OCI-LY1 (cell line): ENCODE measurements around the gene TESMIN.

Experiments used
- H2AFZ ChIP-seq: fragments of 200-600 bp; sonication (generic), shearing (Covaris generic); 2 replicates; pipeline ENCODE4 v1.6.0; 2014; ENCODE audit warnings: antibody characterized with exemption, mild to moderate bottlenecking, low read length
- H3F3A ChIP-seq: fragments of 200-600 bp; sonication (generic), shearing (Covaris generic); 2 replicates; pipeline ENCODE4 v1.6.0; 2014; ENCODE audit warnings: mild to moderate bottlenecking, antibody characterized with exemption, low read length, moderate library complexity; ENCODE audit not compliant: insufficient read depth
- H3K27ac ChIP-seq: fragments of 200-600 bp; sonication (generic); 2 replicates; pipeline ENCODE4 v1.5.1; 2014; ENCODE audit warnings: low read length, mixed run types, mild to moderate bottlenecking, low read depth; ENCODE audit not compliant: poor library complexity, severe bottlenecking
- H3K27me3 ChIP-seq: fragments of 200-600 bp; sonication (generic); 2 replicates; pipeline ENCODE4 v1.6.0; 2014; ENCODE audit warnings: antibody characterized with exemption, mild to moderate bottlenecking, low read length, moderate library complexity; ENCODE audit not compliant: insufficient read depth
- H3K36me3 ChIP-seq: fragments of 200-600 bp; sonication (generic); 2 replicates; pipeline ENCODE4 v1.6.1; 2014; ENCODE audit warnings: mild to moderate bottlenecking, antibody characterized with exemption, low read length, moderate library complexity, mixed read lengths; ENCODE audit not compliant: insufficient read depth
- H3K4me1 ChIP-seq: fragments of 200-600 bp; sonication (generic); 2 replicates; pipeline ENCODE4 v1.5.1; 2014; ENCODE audit warnings: mild to moderate bottlenecking, low read length, moderate library complexity; ENCODE audit not compliant: insufficient read depth, severe bottlenecking
- H3K4me2 ChIP-seq: fragments of 200-600 bp; sonication (generic), shearing (Covaris generic); 2 replicates; pipeline ENCODE4 v1.6.1; 2014; ENCODE audit warnings: low read length
- H3K4me3 ChIP-seq: fragments of 200-600 bp; sonication (generic); 2 replicates; pipeline ENCODE4 v1.5.1; 2014; ENCODE audit warnings: low read length, low read depth, mild to moderate bottlenecking, mixed read lengths; ENCODE audit not compliant: poor library complexity, severe bottlenecking
- H3K79me2 ChIP-seq: fragments of 200-600 bp; shearing (Covaris generic); 2 replicates; pipeline ENCODE4 v1.6.1; 2016; ENCODE audit warnings: mixed run types, low read length, mixed read lengths; ENCODE audit not compliant: insufficient read depth
- H3K9ac ChIP-seq: fragments of 200-600 bp; sonication (generic), shearing (Covaris generic); 2 replicates; pipeline ENCODE4 v1.6.1; 2014; ENCODE audit warnings: mild to moderate bottlenecking, low read length, mixed read lengths
- H3K9me2 ChIP-seq: fragments of 200-600 bp; sonication (generic), shearing (Covaris generic); 2 replicates; pipeline ENCODE4 v1.6.1; 2014; ENCODE audit warnings: low read depth, mild to moderate bottlenecking, low read length, mixed read lengths
- H3K9me3 ChIP-seq: fragments of 200-600 bp; shearing (Covaris generic); 2 replicates; pipeline ENCODE4 v1.6.1; 2014; ENCODE audit warnings: low read length, mixed read lengths
- H4K20me1 ChIP-seq: fragments of 200-600 bp; sonication (generic), shearing (Covaris generic); 2 replicates; pipeline ENCODE4 v1.6.0; 2016; ENCODE audit warnings: mild to moderate bottlenecking, low read length; ENCODE audit not compliant: insufficient read depth
- EZH2 ChIP-seq: fragments of 200-600 bp; sonication (generic), shearing (Covaris generic); IDR thresholded peaks from 2 replicates; pipeline ENCODE4 v1.8.0; 2017; ENCODE audit warnings: borderline replicate concordance, mixed run types, mild to moderate bottlenecking, antibody characterized with exemption, low read length, moderate library complexity, mixed read lengths
- TF ChIP-seq, protein P1 (sequence below): fragments of 200-600 bp; sonication (generic), shearing (Covaris generic); IDR thresholded peaks from 2 replicates; pipeline ENCODE4 v1.5.1; 2017; ENCODE audit warnings: mild to moderate bottlenecking, antibody characterized with exemption, low read length, moderate library complexity, mixed read lengths

The TESMIN gene

DNA sequence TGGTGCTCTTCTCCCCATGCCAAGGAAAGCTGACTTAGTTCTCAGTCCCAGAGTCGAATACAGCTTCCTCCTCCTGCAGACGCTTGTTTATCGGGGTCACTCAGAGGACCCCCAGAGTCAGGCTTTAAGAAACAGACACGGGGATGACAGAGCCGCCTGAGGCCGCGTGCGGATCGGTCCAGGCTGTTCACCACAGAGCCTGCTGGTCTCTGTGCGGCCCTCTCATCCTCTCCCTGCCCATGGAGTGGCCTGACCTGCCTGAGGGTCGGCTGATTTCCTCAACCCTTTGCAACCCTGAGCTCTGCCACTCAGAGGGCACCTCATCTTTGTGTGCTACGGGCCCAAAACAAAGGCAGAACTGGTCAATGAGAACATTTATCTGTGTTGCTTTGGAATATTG, 64.8 kb downstream of the TESMIN start:
- Histone ChIP-seq H3F3A (no peaks in the 10 kb centered on the region), H3K27me3 (0 out of 2 replicates have a peak, but pooled peaks cover 9% of the 10 kb centered on the region), H3K9me2 (no peaks in the 10 kb centered on the region), H2AFZ (no peak overlapping the region), H3K9ac (no peak overlapping the region), H3K4me1 (no peaks in the 10 kb centered on the region), H3K79me2 (no peaks in the 10 kb centered on the region), H4K20me1 (no peaks in the 10 kb centered on the region), H3K9me3 (no peaks in the 10 kb centered on the region), H3K36me3 (no peaks in the 10 kb centered on the region), H3K27ac (no peak overlapping the region), H3K4me2 (no peak overlapping the region), H3K4me3 (no peak overlapping the region)
- TF ChIP-seq, protein P1, sequence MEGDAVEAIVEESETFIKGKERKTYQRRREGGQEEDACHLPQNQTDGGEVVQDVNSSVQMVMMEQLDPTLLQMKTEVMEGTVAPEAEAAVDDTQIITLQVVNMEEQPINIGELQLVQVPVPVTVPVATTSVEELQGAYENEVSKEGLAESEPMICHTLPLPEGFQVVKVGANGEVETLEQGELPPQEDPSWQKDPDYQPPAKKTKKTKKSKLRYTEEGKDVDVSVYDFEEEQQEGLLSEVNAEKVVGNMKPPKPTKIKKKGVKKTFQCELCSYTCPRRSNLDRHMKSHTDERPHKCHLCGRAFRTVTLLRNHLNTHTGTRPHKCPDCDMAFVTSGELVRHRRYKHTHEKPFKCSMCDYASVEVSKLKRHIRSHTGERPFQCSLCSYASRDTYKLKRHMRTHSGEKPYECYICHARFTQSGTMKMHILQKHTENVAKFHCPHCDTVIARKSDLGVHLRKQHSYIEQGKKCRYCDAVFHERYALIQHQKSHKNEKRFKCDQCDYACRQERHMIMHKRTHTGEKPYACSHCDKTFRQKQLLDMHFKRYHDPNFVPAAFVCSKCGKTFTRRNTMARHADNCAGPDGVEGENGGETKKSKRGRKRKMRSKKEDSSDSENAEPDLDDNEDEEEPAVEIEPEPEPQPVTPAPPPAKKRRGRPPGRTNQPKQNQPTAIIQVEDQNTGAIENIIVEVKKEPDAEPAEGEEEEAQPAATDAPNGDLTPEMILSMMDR, result no peak
- TF ChIP-seq EZH2, result no peak

DNA sequence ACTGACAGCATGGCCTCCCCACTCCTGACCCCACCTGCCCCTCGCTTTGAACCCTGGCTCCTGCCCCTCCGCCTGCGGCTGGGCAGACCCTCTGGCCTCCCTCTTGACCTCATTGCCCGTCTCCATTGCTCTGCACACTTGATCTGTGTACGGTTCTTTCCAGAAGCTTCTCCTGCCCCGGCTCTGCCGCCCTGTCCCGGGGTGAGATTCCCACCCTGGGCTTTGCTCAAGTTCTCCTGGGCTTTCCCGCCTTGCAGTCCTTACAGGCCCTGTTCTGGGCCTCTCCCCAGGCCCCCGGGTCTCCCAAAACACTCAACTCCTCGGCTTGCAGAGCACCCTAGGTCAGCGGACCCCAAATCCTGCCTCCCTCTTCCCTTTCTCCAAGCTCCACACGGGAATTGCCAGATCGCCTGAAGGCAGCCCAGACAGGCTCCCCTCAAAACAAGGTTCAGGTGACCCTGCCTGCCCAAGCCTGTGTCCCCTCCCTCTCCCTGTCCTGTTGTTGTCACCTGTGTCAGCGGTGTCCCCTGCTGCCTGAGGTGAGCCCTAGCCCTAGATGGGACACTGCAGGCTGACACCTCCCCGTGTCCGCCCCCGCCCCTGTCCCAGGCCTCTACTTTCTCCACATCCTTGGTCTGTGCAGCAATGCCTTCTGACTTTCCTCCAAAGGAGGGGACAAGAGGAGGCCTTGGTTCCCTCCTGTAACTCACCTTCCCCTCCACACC, 65.5 kb downstream of the TESMIN start:
- H3K9me3 ChIP-seq, result no peaks in the 10 kb centered on the region
- no peak overlapping the region for H3K4me3 ChIP-seq
- no peak overlapping the region for H2AFZ ChIP-seq
- 0 out of 2 replicates have a peak, but pooled peaks cover 9% of the 10 kb centered on the region for H3K27me3 ChIP-seq
- H3F3A ChIP-seq, result no peaks in the 10 kb centered on the region
- no peaks in the 10 kb centered on the region for H3K9me2 ChIP-seq
- no peak overlapping the region for H3K4me2 ChIP-seq
- no peaks in the 10 kb centered on the region for H3K4me1 ChIP-seq
- no peaks in the 10 kb centered on the region for H4K20me1 ChIP-seq
- no peak overlapping the region for H3K9ac ChIP-seq
- TF ChIP-seq, protein P1, result no peak
- no peak for TF ChIP-seq EZH2
- no peaks in the 10 kb centered on the region for H3K79me2 ChIP-seq
- no peaks in the 10 kb centered on the region for H3K36me3 ChIP-seq
- H3K27ac ChIP-seq, result no peak overlapping the region

DNA sequence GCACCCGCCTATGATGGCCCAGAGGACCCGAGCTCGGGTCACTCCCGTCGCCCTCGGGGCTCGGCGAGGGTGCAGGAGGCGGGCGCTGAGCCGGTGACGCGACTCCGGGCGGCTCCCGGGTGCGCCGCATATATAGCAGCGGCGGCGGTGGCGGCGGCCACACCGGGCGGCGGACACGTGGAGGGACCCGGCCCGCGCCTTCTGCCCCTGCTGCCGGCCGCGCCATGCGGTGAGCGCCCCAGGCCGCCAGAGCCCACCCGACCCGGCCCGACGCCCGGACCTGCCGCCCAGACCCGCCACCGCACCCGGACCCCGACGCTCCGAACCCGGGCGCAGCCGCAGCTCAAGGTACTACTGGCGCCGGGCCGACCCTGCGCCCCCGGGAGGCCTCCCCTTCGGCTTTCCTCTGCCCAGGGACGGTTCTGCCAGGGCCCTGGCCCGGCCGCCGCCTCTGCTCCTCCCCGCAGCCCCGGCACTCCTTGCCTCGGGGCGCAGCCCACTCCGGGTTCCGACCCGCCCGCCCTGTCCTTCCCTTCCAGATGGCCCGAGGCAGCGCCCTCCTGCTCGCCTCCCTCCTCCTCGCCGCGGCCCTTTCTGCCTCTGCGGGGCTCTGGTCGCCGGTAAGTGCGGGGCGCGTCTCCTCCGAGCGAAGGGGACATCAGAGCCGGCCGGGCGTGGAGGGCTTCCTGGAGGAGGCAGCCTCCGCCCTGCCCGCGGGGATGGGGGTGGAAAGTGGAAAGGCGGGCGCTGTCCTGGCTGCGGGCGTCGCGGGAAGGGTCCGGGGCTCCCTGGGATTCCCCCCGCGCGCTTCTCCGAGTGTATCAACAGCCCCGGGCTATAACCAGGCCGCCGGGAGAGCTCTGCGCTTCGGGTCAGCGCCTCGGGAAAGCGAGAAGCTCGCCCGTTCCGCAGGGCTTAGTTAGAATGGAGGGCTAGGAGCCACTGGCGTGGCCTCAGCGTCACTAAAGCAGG, 66.6 kb downstream of the TESMIN start, which contains the start of gene GAL:
Gene GAL, plus strand, starts transcription at position 160 of the 972 bp plus-strand sequence. Its CDS starts 380 bp downstream, at position 540.
- TF ChIP-seq EZH2, result no peak
- TF ChIP-seq, protein P1, result no peak
- H3K27ac ChIP-seq, result no peak within 1 kb of the TSS
- no peaks in the 10 kb centered on the region for H3K4me1 ChIP-seq
- 0 out of 2 replicates have a peak, but pooled peaks cover 9% of the 10 kb centered on the region for H3K27me3 ChIP-seq
- no peaks in the 10 kb centered on the region for H4K20me1 ChIP-seq
- no peaks in the 10 kb centered on the region for H3K79me2 ChIP-seq
- no peak within 1 kb of the TSS for H3K4me3 ChIP-seq
- no peak within 1 kb of the TSS for H3K4me2 ChIP-seq
- H2AFZ ChIP-seq, result no peak within 1 kb of the TSS
- no peaks in the 10 kb centered on the region for H3K9me2 ChIP-seq
- no peak within 1 kb of the TSS for H3K9ac ChIP-seq
- H3F3A ChIP-seq, result no peaks in the 10 kb centered on the region
- no peaks in the 10 kb centered on the region for H3K9me3 ChIP-seq
- no peaks in the 10 kb centered on the region for H3K36me3 ChIP-seq
